ENCODE results near the gene FREM2.

GRCh38 chr13:38777347-38778119 lies 90.7 kb downstream of the FREM2 start:
- TF ChIP-seq CTCF (IDR thresholded peaks at IDR 0.05; ENCODE audit: insufficient read depth, low read depth, low read length) = no peak
- no peak for TF ChIP-seq EZH2 (IDR thresholded peaks at IDR 0.05; ENCODE audit: insufficient read depth, low read length)

Measured in astrocyte (in vitro differentiated cells and primary cell).